Body of pancreas (tissue), 4 donors: ENCODE results near the gene ZFP37.
"Not testable (repeated sequence)": the region's sequence is repeated elsewhere in the genome, so short reads cannot be mapped to it uniquely, and the experiment has no call there.

Source experiments
- POLR2A ChIP-seq, 3 donors: fragments of 450-650 bp; IDR thresholded peaks; one replicate each; pipeline ENCODE4 v1.6.1; 2016; ENCODE audit warnings: antibody characterized with exemption in 3 of 3, mild to moderate bottlenecking in 2 of 3
- TF ChIP-seq, protein P1 (sequence below), 7 experiments: fragments of 450-650 bp in 4 of 7; fragments of 200-600 bp in 3 of 7; sonication (generic) in 3 of 7; IDR thresholded peaks; one replicate each; pipeline ENCODE4 v1.5.1; 2016 to 2019; ENCODE audit warnings: antibody characterized with exemption in 7 of 7

GRCh38 chr9:113089924-113090323, 33.4 kb upstream of the ZFP37 start:
- TF ChIP-seq POLR2A (IDR thresholded peaks at IDR 0.05): not testable (repeated sequence)
- TF ChIP-seq, protein P1, sequence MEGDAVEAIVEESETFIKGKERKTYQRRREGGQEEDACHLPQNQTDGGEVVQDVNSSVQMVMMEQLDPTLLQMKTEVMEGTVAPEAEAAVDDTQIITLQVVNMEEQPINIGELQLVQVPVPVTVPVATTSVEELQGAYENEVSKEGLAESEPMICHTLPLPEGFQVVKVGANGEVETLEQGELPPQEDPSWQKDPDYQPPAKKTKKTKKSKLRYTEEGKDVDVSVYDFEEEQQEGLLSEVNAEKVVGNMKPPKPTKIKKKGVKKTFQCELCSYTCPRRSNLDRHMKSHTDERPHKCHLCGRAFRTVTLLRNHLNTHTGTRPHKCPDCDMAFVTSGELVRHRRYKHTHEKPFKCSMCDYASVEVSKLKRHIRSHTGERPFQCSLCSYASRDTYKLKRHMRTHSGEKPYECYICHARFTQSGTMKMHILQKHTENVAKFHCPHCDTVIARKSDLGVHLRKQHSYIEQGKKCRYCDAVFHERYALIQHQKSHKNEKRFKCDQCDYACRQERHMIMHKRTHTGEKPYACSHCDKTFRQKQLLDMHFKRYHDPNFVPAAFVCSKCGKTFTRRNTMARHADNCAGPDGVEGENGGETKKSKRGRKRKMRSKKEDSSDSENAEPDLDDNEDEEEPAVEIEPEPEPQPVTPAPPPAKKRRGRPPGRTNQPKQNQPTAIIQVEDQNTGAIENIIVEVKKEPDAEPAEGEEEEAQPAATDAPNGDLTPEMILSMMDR (IDR thresholded peaks at IDR 0.05): not testable (repeated sequence)
